Measurements from ENCODE around the gene RILP. TPM values are rescaled to one million over a fixed set of nuclear protein-coding genes. Genes with fewer than 3 reads are reported as not detected.

Gene RILP
- total RNA-seq, 4 donors from 2014 or later: 15.8 to 41.5 (median 24.0) TPM

- TF ChIP-seq POLR2AphosphoS5 (IDR thresholded peaks at IDR 0.05) (no peak), EP300 (IDR thresholded peaks at IDR 0.05) (no peak), CTCF (IDR thresholded peaks at IDR 0.05) (no peak), POLR2A (IDR thresholded peaks at IDR 0.05; ENCODE audit: low read depth) (no peak)
- Histone ChIP-seq H3K36me3 (peaks cover 0 to 11% (median 2%) of the 10 kb centered on the region in 4 donors), H3K9me3 (no peaks in the 10 kb centered on the region), H3K4me3 (no peak overlapping the region), H3K27ac (replicated peaks in 1 of 4) (no peak overlapping the region), H3K27me3 (no peaks in the 10 kb centered on the region), H3K4me1 (no peaks in the 10 kb centered on the region)
- DNase-seq (ENCODE audit: extremely low spot score): no peak
- intact Hi-C loops (cut with DNase I): no loop called here
- 95% methylated on average over 14 of the region's 14 CpGs for WGBS
Measured at GRCh38 chr17:1597861-1598342, 51.8 kb downstream of the RILP start.

Small RNA genes lying within 50 kb of the gene (small RNA-seq; reads per million reads assigned to genes)
- 0 reads per million in 3 donors for gene RN7SL105P

Other genes starting within 250 kb of the RILP start
- gene YWHAE, start 249.6 kb downstream of the RILP start, total RNA-seq: 100 to 1,000 TPM; 329 to 408 (median 364) TPM
- gene CRK, start 193.6 kb downstream of the RILP start, total RNA-seq: 100 to 1,000 TPM in 1 of 4 donors, 10 to 100 TPM in 3; 59.8 to 102 (median 75.7) TPM
- gene MYO1C, start 157.2 kb downstream of the RILP start, total RNA-seq: 100 to 1,000 TPM; 248 to 444 (median 347) TPM
- gene INPP5K, start 133.3 kb downstream of the RILP start, total RNA-seq: 10 to 100 TPM; 62.0 to 89.3 (median 76.1) TPM
- 10 to 100 TPM; 36.5 to 54.9 (median 47.8) TPM for gene PITPNA, start 87.1 kb downstream of the RILP start, total RNA-seq
- gene SLC43A2, start 21.0 kb downstream of the RILP start, total RNA-seq: 10 to 100 TPM in 3 of 4 donors, 1 to 10 TPM in 1; 7.1 to 20.0 (median 13.7) TPM
- gene SCARF1, start 4.1 kb downstream of the RILP start, total RNA-seq: 10 to 100 TPM in 3 of 4 donors, 1 to 10 TPM in 1; 6.2 to 19.8 (median 12.8) TPM
- 100 to 1,000 TPM; 141 to 187 (median 163) TPM for gene PRPF8, start 35.0 kb upstream of the RILP start, total RNA-seq
- gene TLCD2, start 60.5 kb upstream of the RILP start, total RNA-seq: 1 to 10 TPM; 4.6 to 7.7 (median 5.5) TPM
- gene WDR81, start 74.8 kb upstream of the RILP start, total RNA-seq: 10 to 100 TPM; 25.7 to 40.8 (median 32.1) TPM
- gene SERPINF2, start 93.0 kb upstream of the RILP start, total RNA-seq: 1 to 10 TPM; 2.4 to 7.5 (median 3.4) TPM
- 100 to 1,000 TPM; 177 to 464 (median 330) TPM for gene SERPINF1, start 112.2 kb upstream of the RILP start, total RNA-seq
- gene SMYD4, start 180.0 kb upstream of the RILP start, total RNA-seq: 10 to 100 TPM; 10.3 to 14.8 (median 11.9) TPM
- gene RPA1, start 180.1 kb upstream of the RILP start, total RNA-seq: 10 to 100 TPM; 22.9 to 30.8 (median 29.2) TPM

Measured in esophagus muscularis mucosa (tissue), 4 donors.